ENCODE measurements around the gene FAM171A1.
"Not testable (repeated sequence)": the region's sequence is repeated elsewhere in the genome, so short reads cannot be mapped to it uniquely, and the experiment has no call there.

The FAM171A1 gene

DNA sequence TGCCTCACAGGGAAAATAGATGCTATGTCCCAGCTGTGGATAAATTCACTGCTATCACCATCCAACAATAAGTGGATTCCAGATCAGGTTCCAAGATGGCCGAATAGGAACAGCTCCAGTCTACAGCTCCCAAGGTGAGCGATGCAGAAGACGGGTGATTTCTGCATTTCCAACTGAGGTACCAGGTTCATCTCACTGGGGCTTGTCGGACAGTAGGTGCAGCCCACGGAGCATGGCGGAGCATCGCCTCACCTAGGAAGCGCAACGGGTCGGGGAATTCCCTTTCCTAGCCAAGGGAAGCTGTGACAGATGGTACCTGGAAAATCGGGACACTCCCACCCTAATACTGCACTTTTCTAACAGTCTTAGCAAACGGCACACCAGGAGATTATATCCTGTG is 101.3 kb downstream of the FAM171A1 start:
- peaks cover 12% of the 10 kb centered on the region for H3K79me1 ChIP-seq (replicated peaks; ENCODE audit: low read length, poor library complexity, severe bottlenecking)
- not testable (repeated sequence) for H2BK15ac ChIP-seq (ENCODE audit: low read depth, poor library complexity, severe bottlenecking); H2BK12ac ChIP-seq (ENCODE audit: low read length in 2 of 2); H3K4me3 ChIP-seq (ENCODE audit: insufficient read depth in 1 of 2, low read depth in 1 of 2, low read length in 2 of 2); H3K27me3 ChIP-seq (ENCODE audit: control insufficient read depth in 1 of 2, insufficient read depth in 1 of 2, low read length in 2 of 2); H2BK120ac ChIP-seq (ENCODE audit: low read depth, low read length); H3K27ac ChIP-seq (ENCODE audit: low read length, poor library complexity, severe bottlenecking); H3K14ac ChIP-seq (ENCODE audit: low read length in 2 of 2); H3K4me2 ChIP-seq (ENCODE audit: low read length, poor library complexity, severe bottlenecking); H2AFZ ChIP-seq (ENCODE audit: low read depth, low read length); H2AK5ac ChIP-seq (ENCODE audit: low read length, severe bottlenecking); H4K91ac ChIP-seq (ENCODE audit: low read length); H3K4ac ChIP-seq (ENCODE audit: low read depth in 1 of 2, low read length in 2 of 2); H2BK5ac ChIP-seq (ENCODE audit: low read depth, low read length, poor library complexity, severe bottlenecking); H3K9me3 ChIP-seq (ENCODE audit: control insufficient read depth, low read length); H4K8ac ChIP-seq (ENCODE audit: low read length); H3K23ac ChIP-seq (ENCODE audit: low read length in 2 of 2); DNase-seq; H3K9ac ChIP-seq (ENCODE audit: low read length); H3K18ac ChIP-seq (ENCODE audit: low read depth in 1 of 2, low read length in 2 of 2); H3K4me1 ChIP-seq (ENCODE audit: control insufficient read depth, insufficient read depth, low read depth, low read length)
- WGBS, result 98% methylated on average over 10 of the region's 12 CpGs
- peaks cover 0 to 32% of the 10 kb centered on the region in 2 experiments for H3K36me3 ChIP-seq (ENCODE audit: control insufficient read depth in 1 of 2, insufficient read depth in 2 of 2, low read depth in 1 of 2, low read length in 2 of 2)

DNA sequence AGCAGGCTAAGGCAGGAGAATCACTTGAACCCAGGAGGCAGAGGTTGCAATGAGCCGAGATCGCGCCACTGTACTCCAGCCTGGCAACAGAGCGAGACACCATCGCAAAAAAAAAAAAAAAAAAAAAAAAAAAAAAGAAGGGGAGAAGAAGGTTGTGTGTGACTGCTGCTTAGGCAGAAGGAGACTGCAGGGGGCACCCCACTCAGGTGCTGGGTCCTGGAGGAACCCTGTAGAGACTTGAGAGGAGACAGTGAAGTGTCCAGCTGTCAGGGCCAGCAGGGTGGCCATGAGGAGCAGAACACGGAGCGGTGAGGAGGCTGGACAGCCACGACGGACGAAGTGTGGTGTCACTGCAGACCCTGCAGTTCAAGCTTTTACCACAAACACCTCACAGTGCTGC is 103.6 kb downstream of the FAM171A1 start:
- Histone ChIP-seq H3K18ac (ENCODE audit: low read depth in 1 of 2, low read length in 2 of 2) (no peak overlapping the region), H3K79me1 (replicated peaks; ENCODE audit: low read length, poor library complexity, severe bottlenecking) (peaks cover 15% of the 10 kb centered on the region), H3K27ac (ENCODE audit: low read length, poor library complexity, severe bottlenecking) (no peak overlapping the region), H3K9me3 (ENCODE audit: control insufficient read depth, low read length) (no peaks in the 10 kb centered on the region), H2BK15ac (ENCODE audit: low read depth, poor library complexity, severe bottlenecking) (no peak overlapping the region), H2AK5ac (ENCODE audit: low read length, severe bottlenecking) (no peak overlapping the region), H2BK12ac (ENCODE audit: low read length in 2 of 2) (no peak overlapping the region), H3K14ac (ENCODE audit: low read length in 2 of 2) (no peak overlapping the region), H3K4me3 (ENCODE audit: insufficient read depth in 1 of 2, low read depth in 1 of 2, low read length in 2 of 2) (no peak overlapping the region), H4K8ac (ENCODE audit: low read length) (no peak overlapping the region), H3K27me3 (ENCODE audit: control insufficient read depth in 1 of 2, insufficient read depth in 1 of 2, low read length in 2 of 2) (no peaks in the 10 kb centered on the region), H3K4me1 (ENCODE audit: control insufficient read depth, insufficient read depth, low read depth, low read length) (peaks cover 2% of the 10 kb centered on the region), H3K23ac (ENCODE audit: low read length in 2 of 2) (no peak overlapping the region), H3K9ac (ENCODE audit: low read length) (no peak overlapping the region), H4K91ac (ENCODE audit: low read length) (no peak overlapping the region), H3K4me2 (ENCODE audit: low read length, poor library complexity, severe bottlenecking) (no peak overlapping the region), H3K4ac (ENCODE audit: low read depth in 1 of 2, low read length in 2 of 2) (no peak overlapping the region), H2BK120ac (ENCODE audit: low read depth, low read length) (no peak overlapping the region), H3K36me3 (ENCODE audit: control insufficient read depth in 1 of 2, insufficient read depth in 2 of 2, low read depth in 1 of 2, low read length in 2 of 2) (peaks cover 0 to 37% of the 10 kb centered on the region in 2 experiments), H2BK5ac (ENCODE audit: low read depth, low read length, poor library complexity, severe bottlenecking) (no peak overlapping the region), H2AFZ (ENCODE audit: low read depth, low read length) (no peak overlapping the region)
- DNase-seq, result no peak
- WGBS, result 95% methylated on average over 7 of the region's 10 CpGs

DNA sequence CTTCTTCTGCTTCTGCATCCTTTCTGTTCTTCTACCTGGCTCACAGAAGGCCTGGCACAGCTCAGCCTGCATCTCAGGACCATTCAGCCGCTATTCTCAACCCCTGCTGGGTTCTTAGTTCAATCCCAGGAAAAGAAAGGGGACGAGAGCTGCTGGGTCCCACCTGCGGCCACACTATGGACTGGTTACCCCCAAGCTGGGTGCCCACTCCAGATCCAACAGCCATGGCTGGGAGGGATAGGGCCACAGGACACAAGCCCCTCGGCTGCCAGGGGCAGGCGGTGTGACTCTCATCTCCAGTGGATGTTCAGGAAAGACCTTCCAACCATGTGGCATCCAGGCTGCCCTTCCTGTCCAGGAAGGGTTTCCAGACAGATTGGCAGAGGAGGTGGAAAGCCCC is 105.0 kb downstream of the FAM171A1 start:
- Histone ChIP-seq H3K9ac (ENCODE audit: low read length) (no peak overlapping the region), H2BK12ac (ENCODE audit: low read length in 2 of 2) (no peak overlapping the region), H3K9me3 (ENCODE audit: control insufficient read depth, low read length) (no peaks in the 10 kb centered on the region), H4K91ac (ENCODE audit: low read length) (no peak overlapping the region), H2AFZ (ENCODE audit: low read depth, low read length) (no peak overlapping the region), H3K14ac (ENCODE audit: low read length in 2 of 2) (no peak overlapping the region), H2BK120ac (ENCODE audit: low read depth, low read length) (no peak overlapping the region), H3K4ac (ENCODE audit: low read depth in 1 of 2, low read length in 2 of 2) (no peak overlapping the region), H2BK15ac (ENCODE audit: low read depth, poor library complexity, severe bottlenecking) (no peak overlapping the region), H3K4me3 (ENCODE audit: insufficient read depth in 1 of 2, low read depth in 1 of 2, low read length in 2 of 2) (no peak overlapping the region), H2AK5ac (ENCODE audit: low read length, severe bottlenecking) (no peak overlapping the region), H3K4me2 (ENCODE audit: low read length, poor library complexity, severe bottlenecking) (no peak overlapping the region), H3K27ac (ENCODE audit: low read length, poor library complexity, severe bottlenecking) (no peak overlapping the region), H3K18ac (ENCODE audit: low read depth in 1 of 2, low read length in 2 of 2) (no peak overlapping the region), H4K8ac (ENCODE audit: low read length) (no peak overlapping the region), H3K79me1 (replicated peaks; ENCODE audit: low read length, poor library complexity, severe bottlenecking) (peaks cover 15% of the 10 kb centered on the region), H3K36me3 (ENCODE audit: control insufficient read depth in 1 of 2, insufficient read depth in 2 of 2, low read depth in 1 of 2, low read length in 2 of 2) (peaks cover 0 to 37% of the 10 kb centered on the region in 2 experiments), H3K27me3 (ENCODE audit: control insufficient read depth in 1 of 2, insufficient read depth in 1 of 2, low read length in 2 of 2) (no peaks in the 10 kb centered on the region), H3K23ac (ENCODE audit: low read length in 2 of 2) (no peak overlapping the region), H3K4me1 (ENCODE audit: control insufficient read depth, insufficient read depth, low read depth, low read length) (peaks cover 2% of the 10 kb centered on the region), H2BK5ac (ENCODE audit: low read depth, low read length, poor library complexity, severe bottlenecking) (no peak overlapping the region)
- WGBS, result 97% methylated on average over 5 of the region's 5 CpGs
- DNase-seq, result no peak

DNA sequence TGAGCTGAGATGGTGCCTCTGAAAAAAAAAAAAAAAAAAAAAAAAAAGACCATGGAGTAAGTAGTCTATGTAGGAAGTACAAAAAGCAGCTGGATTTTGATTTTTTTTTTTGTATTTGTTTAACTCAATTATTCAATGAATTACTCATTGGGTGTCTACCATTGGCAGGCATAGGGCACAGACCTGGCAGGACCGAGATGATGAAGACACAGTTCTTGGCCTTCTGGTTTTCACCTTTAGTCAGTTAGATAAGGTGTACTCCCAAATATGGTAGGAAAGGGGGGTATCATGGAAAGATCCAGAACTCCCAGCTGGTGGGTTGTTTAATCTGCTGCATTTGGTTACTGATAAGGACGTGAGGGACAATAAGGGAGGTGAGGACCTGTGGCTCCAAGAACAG is 105.5 kb downstream of the FAM171A1 start:
- peaks cover 0 to 37% of the 10 kb centered on the region in 2 experiments for H3K36me3 ChIP-seq (ENCODE audit: control insufficient read depth in 1 of 2, insufficient read depth in 2 of 2, low read depth in 1 of 2, low read length in 2 of 2)
- H3K9ac ChIP-seq (ENCODE audit: low read length), result no peak overlapping the region
- WGBS, result 93% methylated on average over 2 of the region's 2 CpGs
- H2BK5ac ChIP-seq (ENCODE audit: low read depth, low read length, poor library complexity, severe bottlenecking), result no peak overlapping the region
- H2BK15ac ChIP-seq (ENCODE audit: low read depth, poor library complexity, severe bottlenecking), result no peak overlapping the region
- H3K23ac ChIP-seq (ENCODE audit: low read length in 2 of 2), result no peak overlapping the region
- H2BK12ac ChIP-seq (ENCODE audit: low read length in 2 of 2), result no peak overlapping the region
- H3K14ac ChIP-seq (ENCODE audit: low read length in 2 of 2), result no peak overlapping the region
- no peak overlapping the region for H3K4me3 ChIP-seq (ENCODE audit: insufficient read depth in 1 of 2, low read depth in 1 of 2, low read length in 2 of 2)
- no peak overlapping the region for H3K4ac ChIP-seq (ENCODE audit: low read depth in 1 of 2, low read length in 2 of 2)
- DNase-seq, result no peak
- no peak overlapping the region for H3K4me2 ChIP-seq (ENCODE audit: low read length, poor library complexity, severe bottlenecking)
- H2BK120ac ChIP-seq (ENCODE audit: low read depth, low read length), result no peak overlapping the region
- no peak overlapping the region for H2AK5ac ChIP-seq (ENCODE audit: low read length, severe bottlenecking)
- no peak overlapping the region for H2AFZ ChIP-seq (ENCODE audit: low read depth, low read length)
- no peak overlapping the region for H3K27ac ChIP-seq (ENCODE audit: low read length, poor library complexity, severe bottlenecking)
- H3K18ac ChIP-seq (ENCODE audit: low read depth in 1 of 2, low read length in 2 of 2), result no peak overlapping the region
- H3K27me3 ChIP-seq (ENCODE audit: control insufficient read depth in 1 of 2, insufficient read depth in 1 of 2, low read length in 2 of 2), result no peaks in the 10 kb centered on the region
- H4K8ac ChIP-seq (ENCODE audit: low read length), result no peak overlapping the region
- peaks cover 2% of the 10 kb centered on the region for H3K4me1 ChIP-seq (ENCODE audit: control insufficient read depth, insufficient read depth, low read depth, low read length)
- H4K91ac ChIP-seq (ENCODE audit: low read length), result no peak overlapping the region
- H3K9me3 ChIP-seq (ENCODE audit: control insufficient read depth, low read length), result no peaks in the 10 kb centered on the region
- peaks cover 15% of the 10 kb centered on the region for H3K79me1 ChIP-seq (replicated peaks; ENCODE audit: low read length, poor library complexity, severe bottlenecking)
